B cell (primary cell): ENCODE data around the gene TIFAB.

Source experiments
- EZH2 ChIP-seq: IDR thresholded peaks from 2 replicates; pipeline ENCODE4 v1.6.1; 2012; ENCODE audit warnings: borderline replicate concordance, low read depth, mild to moderate bottlenecking, moderate library complexity, low read length; ENCODE audit not compliant: insufficient read depth, poor library complexity, severe bottlenecking
- TF ChIP-seq, protein P1 (sequence below): fragments of 200-600 bp; IDR thresholded peaks from one replicate; pipeline ENCODE4 v1.8.0; 2022; ENCODE audit warnings: antibody characterized with exemption, mild to moderate bottlenecking

DNA sequence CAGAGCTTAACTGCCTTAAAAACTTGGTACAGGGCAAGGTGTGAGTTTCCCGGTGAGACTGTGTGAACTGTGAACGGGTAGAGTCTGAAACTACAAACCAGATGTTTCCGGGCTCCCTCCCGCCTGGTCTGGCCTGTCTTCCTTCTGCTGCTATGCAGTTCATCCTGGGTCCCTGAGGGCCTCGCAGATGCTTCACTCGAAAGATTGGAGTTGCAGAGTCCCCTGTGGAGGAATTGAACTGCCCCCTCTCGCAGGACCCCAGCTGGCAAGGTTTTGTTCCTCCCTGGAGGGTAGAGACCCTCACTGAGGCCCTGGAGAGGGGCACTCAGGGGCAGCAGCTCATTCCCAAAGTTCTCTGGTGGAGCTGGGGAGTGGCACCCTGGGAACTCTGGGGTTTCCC, 5.5 kb downstream of the TIFAB start:
- TF ChIP-seq, protein P1, sequence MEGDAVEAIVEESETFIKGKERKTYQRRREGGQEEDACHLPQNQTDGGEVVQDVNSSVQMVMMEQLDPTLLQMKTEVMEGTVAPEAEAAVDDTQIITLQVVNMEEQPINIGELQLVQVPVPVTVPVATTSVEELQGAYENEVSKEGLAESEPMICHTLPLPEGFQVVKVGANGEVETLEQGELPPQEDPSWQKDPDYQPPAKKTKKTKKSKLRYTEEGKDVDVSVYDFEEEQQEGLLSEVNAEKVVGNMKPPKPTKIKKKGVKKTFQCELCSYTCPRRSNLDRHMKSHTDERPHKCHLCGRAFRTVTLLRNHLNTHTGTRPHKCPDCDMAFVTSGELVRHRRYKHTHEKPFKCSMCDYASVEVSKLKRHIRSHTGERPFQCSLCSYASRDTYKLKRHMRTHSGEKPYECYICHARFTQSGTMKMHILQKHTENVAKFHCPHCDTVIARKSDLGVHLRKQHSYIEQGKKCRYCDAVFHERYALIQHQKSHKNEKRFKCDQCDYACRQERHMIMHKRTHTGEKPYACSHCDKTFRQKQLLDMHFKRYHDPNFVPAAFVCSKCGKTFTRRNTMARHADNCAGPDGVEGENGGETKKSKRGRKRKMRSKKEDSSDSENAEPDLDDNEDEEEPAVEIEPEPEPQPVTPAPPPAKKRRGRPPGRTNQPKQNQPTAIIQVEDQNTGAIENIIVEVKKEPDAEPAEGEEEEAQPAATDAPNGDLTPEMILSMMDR = no peak
- no peak for TF ChIP-seq EZH2
